Endothelial cell of umbilical vein (primary cell): ENCODE measurements around the gene DCDC1.

Experiments used
- POLR2AphosphoS5 ChIP-seq: IDR thresholded peaks from 2 replicates; pipeline ENCODE4 v1.6.1; 2012; ENCODE audit warnings: low read depth, mild to moderate bottlenecking, control low read depth, low read length, moderate library complexity; ENCODE audit not compliant: insufficient read depth
- TF ChIP-seq, protein P1 (sequence below), 2 donors: IDR thresholded peaks; 1 replicate in 1 of 2; 2 replicates in 1 of 2; pipeline ENCODE4 v1.5.1; 2011; ENCODE audit warnings: low read length in 2 of 2, mild to moderate bottlenecking in 2 of 2, moderate library complexity in 2 of 2, control low read depth in 1 of 2, inconsistent platforms in 1 of 2, low read depth in 1 of 2; ENCODE audit not compliant: insufficient read depth in 1 of 2; ENCODE audit errors: extremely low read depth in 1 of 2
- TF ChIP-seq, protein P2 (sequence below): IDR thresholded peaks from 2 replicates; pipeline ENCODE4 v1.6.1; 2011; ENCODE audit not compliant: insufficient read depth, insufficient read length

DNA sequence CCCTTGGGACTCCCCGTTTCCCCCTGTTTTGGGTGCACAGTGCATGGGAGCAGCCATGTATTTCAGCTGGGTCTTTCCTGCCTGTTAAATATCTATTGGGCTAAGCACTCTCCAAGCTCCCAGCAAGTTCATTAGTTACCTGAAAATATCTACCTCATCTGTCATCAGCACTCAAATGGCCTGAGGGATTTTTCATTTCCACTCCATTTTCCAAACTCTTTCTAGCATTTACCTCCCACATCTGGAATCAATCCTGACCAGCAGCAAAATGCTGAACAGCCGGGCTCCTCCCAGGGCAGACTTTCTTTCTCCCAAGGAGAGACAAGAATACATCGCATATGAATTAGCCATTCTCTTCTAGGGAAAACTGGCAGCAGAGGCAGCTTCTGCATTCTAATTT is 509.9 kb downstream of the DCDC1 start:
- TF ChIP-seq, protein P1, sequence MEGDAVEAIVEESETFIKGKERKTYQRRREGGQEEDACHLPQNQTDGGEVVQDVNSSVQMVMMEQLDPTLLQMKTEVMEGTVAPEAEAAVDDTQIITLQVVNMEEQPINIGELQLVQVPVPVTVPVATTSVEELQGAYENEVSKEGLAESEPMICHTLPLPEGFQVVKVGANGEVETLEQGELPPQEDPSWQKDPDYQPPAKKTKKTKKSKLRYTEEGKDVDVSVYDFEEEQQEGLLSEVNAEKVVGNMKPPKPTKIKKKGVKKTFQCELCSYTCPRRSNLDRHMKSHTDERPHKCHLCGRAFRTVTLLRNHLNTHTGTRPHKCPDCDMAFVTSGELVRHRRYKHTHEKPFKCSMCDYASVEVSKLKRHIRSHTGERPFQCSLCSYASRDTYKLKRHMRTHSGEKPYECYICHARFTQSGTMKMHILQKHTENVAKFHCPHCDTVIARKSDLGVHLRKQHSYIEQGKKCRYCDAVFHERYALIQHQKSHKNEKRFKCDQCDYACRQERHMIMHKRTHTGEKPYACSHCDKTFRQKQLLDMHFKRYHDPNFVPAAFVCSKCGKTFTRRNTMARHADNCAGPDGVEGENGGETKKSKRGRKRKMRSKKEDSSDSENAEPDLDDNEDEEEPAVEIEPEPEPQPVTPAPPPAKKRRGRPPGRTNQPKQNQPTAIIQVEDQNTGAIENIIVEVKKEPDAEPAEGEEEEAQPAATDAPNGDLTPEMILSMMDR (IDR thresholded peaks at IDR 0.05; ENCODE audit: extremely low read depth in 1 of 2, insufficient read depth in 1 of 2, low read depth in 1 of 2, low read length in 2 of 2), result no peak
- no peak for TF ChIP-seq POLR2AphosphoS5
- TF ChIP-seq, protein P2, sequence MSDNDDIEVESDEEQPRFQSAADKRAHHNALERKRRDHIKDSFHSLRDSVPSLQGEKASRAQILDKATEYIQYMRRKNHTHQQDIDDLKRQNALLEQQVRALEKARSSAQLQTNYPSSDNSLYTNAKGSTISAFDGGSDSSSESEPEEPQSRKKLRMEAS, result no peak
